Measurements from ENCODE around the gene PHF21A. TPM values are rescaled to one million over a fixed set of nuclear protein-coding genes. Genes with fewer than 3 reads are reported as not detected.

Gene PHF21A
- polyA plus RNA-seq, 1 donor (not counting 4 experiments of a cell fraction or from before 2014, with no cell fraction given): 16.1 TPM

DNA sequence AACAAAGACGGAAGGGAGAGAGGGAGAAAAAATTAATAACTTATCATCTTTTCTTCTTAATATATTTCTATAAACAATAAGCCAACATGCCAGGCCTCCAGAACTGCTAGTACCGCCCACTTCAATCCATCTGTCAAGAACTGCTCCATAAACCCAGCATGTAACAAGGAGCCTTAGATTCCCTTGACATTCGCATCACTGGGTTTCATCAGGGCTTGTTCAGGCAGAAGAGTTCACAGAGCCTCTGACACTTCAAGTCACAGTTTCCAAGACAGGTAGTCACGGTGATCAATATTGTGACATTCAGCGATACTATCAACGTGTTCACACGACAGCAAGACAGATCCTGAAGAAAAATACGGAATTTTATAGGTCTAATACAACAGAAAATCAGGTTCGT is 137.1 kb downstream of the PHF21A start:
- DNase-seq (ENCODE audit: low read depth, low spot score) (no peak), FAIRE-seq (no peak)
- no peak overlapping the region for H2AFZ ChIP-seq (ENCODE audit: control insufficient read depth, low read length)
- TF ChIP-seq, protein P1, sequence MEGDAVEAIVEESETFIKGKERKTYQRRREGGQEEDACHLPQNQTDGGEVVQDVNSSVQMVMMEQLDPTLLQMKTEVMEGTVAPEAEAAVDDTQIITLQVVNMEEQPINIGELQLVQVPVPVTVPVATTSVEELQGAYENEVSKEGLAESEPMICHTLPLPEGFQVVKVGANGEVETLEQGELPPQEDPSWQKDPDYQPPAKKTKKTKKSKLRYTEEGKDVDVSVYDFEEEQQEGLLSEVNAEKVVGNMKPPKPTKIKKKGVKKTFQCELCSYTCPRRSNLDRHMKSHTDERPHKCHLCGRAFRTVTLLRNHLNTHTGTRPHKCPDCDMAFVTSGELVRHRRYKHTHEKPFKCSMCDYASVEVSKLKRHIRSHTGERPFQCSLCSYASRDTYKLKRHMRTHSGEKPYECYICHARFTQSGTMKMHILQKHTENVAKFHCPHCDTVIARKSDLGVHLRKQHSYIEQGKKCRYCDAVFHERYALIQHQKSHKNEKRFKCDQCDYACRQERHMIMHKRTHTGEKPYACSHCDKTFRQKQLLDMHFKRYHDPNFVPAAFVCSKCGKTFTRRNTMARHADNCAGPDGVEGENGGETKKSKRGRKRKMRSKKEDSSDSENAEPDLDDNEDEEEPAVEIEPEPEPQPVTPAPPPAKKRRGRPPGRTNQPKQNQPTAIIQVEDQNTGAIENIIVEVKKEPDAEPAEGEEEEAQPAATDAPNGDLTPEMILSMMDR (optimal IDR thresholded peaks at IDR 0.05 in 1 of 3, IDR thresholded peaks at IDR 0.05 in 1 of 3, conservative IDR thresholded peaks at IDR 0.05 in 1 of 3; ENCODE audit: extremely low read depth in 1 of 3, insufficient read depth in 2 of 3, low read length in 3 of 3): no peak
- TF ChIP-seq EZH2 (IDR thresholded peaks at IDR 0.05; ENCODE audit: low read length): no peak
- peaks cover 0 to 2% of the 10 kb centered on the region in 2 experiments for H3K36me3 ChIP-seq (ENCODE audit: control insufficient read depth in 2 of 2, extremely low read depth in 1 of 2, insufficient read depth in 2 of 2, low read length in 2 of 2)
- H3K79me2 ChIP-seq (ENCODE audit: control insufficient read depth, insufficient read depth, low read length): no peaks in the 10 kb centered on the region
- no peak overlapping the region for H3K27ac ChIP-seq (ENCODE audit: control insufficient read depth, insufficient read depth, low read length)
- peaks cover 6% of the 10 kb centered on the region for H3K4me1 ChIP-seq (ENCODE audit: control insufficient read depth, extremely low read depth, insufficient read depth, low read length)
- no peaks in the 10 kb centered on the region for H3K27me3 ChIP-seq (ENCODE audit: control insufficient read depth, extremely low read depth, insufficient read depth, low read length)
- no peak overlapping the region for H3K9ac ChIP-seq (ENCODE audit: control insufficient read depth, extremely low read depth, insufficient read depth, low read length)
- no peaks in the 10 kb centered on the region for H4K20me1 ChIP-seq (ENCODE audit: control insufficient read depth, extremely low read depth, insufficient read depth, low read length)
- no peak overlapping the region for H3K4me2 ChIP-seq (ENCODE audit: control insufficient read depth, extremely low read depth, insufficient read depth, low read depth, low read length)
- H3K4me3 ChIP-seq (ENCODE audit: control insufficient read depth in 2 of 3, extremely low read depth in 1 of 3, insufficient read depth in 2 of 3, low read depth in 1 of 3, low read length in 3 of 3): no peak overlapping the region
- no peaks in the 10 kb centered on the region for H3K9me3 ChIP-seq (ENCODE audit: control insufficient read depth, low read depth, low read length)
- dilution Hi-C loops (cut with MboI; ENCODE audit: extremely low pct_ligation_motif_present, low sequenced_read_pairs): no loop called here
- H3K9me1 ChIP-seq (ENCODE audit: control insufficient read depth, extremely low read depth, insufficient read depth, low read length): no peaks in the 10 kb centered on the region

DNA sequence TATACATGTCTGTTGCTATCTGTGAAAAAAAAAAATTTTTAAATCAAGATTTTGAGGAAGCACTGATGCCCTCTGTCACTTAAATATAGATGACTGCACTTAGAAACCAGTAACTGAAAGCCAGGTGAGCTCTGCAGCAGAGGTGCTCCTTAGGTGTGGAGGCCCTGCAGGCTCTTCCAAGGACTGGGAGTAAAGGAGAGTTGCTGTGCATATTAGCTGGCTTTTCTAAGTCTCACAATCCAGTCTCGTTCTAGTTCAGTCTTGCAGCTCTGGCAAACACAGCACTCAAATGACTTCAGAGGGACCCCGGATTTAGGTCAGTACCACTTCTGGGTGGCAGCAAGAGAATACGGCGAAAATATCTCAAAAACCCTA is 137.8 kb downstream of the PHF21A start:
- no peak for FAIRE-seq
- Histone ChIP-seq H4K20me1 (ENCODE audit: control insufficient read depth, extremely low read depth, insufficient read depth, low read length) (no peaks in the 10 kb centered on the region), H3K9ac (ENCODE audit: control insufficient read depth, extremely low read depth, insufficient read depth, low read length) (no peak overlapping the region), H3K9me1 (ENCODE audit: control insufficient read depth, extremely low read depth, insufficient read depth, low read length) (no peaks in the 10 kb centered on the region), H3K4me2 (ENCODE audit: control insufficient read depth, extremely low read depth, insufficient read depth, low read depth, low read length) (no peak overlapping the region), H2AFZ (ENCODE audit: control insufficient read depth, low read length) (no peak overlapping the region), H3K27me3 (ENCODE audit: control insufficient read depth, extremely low read depth, insufficient read depth, low read length) (no peaks in the 10 kb centered on the region), H3K9me3 (ENCODE audit: control insufficient read depth, low read depth, low read length) (no peaks in the 10 kb centered on the region), H3K4me1 (ENCODE audit: control insufficient read depth, extremely low read depth, insufficient read depth, low read length) (peaks cover 6% of the 10 kb centered on the region), H3K27ac (ENCODE audit: control insufficient read depth, insufficient read depth, low read length) (no peak overlapping the region), H3K36me3 (ENCODE audit: control insufficient read depth in 2 of 2, extremely low read depth in 1 of 2, insufficient read depth in 2 of 2, low read length in 2 of 2) (peaks cover 0 to 2% of the 10 kb centered on the region in 2 experiments), H3K4me3 (ENCODE audit: control insufficient read depth in 2 of 3, extremely low read depth in 1 of 3, insufficient read depth in 2 of 3, low read depth in 1 of 3, low read length in 3 of 3) (no peak overlapping the region), H3K79me2 (ENCODE audit: control insufficient read depth, insufficient read depth, low read length) (no peaks in the 10 kb centered on the region)
- DNase-seq (ENCODE audit: low read depth, low spot score): no peak
- dilution Hi-C loops (cut with MboI; ENCODE audit: extremely low pct_ligation_motif_present, low sequenced_read_pairs): no loop called here
- TF ChIP-seq EZH2 (IDR thresholded peaks at IDR 0.05; ENCODE audit: low read length): no peak
- TF ChIP-seq, protein P1 (optimal IDR thresholded peaks at IDR 0.05 in 1 of 3, IDR thresholded peaks at IDR 0.05 in 1 of 3, conservative IDR thresholded peaks at IDR 0.05 in 1 of 3; ENCODE audit: extremely low read depth in 1 of 3, insufficient read depth in 2 of 3, low read length in 3 of 3): no peak

Data from keratinocyte (primary cell).